H1 (cell line): ENCODE data around the gene C17orf114.
A peak's percentile ranks its signal among the peaks of the same experiment; 100 is the strongest.

Experiments
- CTCF ChIA-PET: fragments of 300-600 bp; sonication (Branson Sonifier 250); formaldehyde crosslinking; loops from one replicate; lab custom pipeline; 2021; ENCODE audit not compliant: partially characterized antibody; lab: Charles Lee
- POLR2A ChIA-PET: fragments of 300-600 bp; sonication (Branson Sonifier 250); formaldehyde crosslinking; loops from one replicate; lab custom pipeline; 2021; ENCODE audit warnings: inconsistent platforms; ENCODE audit not compliant: partially characterized antibody; lab: Charles Lee
- DNase-seq, 2 experiments: peaks; one replicate each; pipeline versions ENCODE4 v3.0.0 to v3.0.0-alpha.2; 2010 to 2022; ENCODE audit warnings: low spot score in 2 of 2, low read depth in 1 of 2, mixed read lengths in 1 of 2
- FAIRE-seq: peaks from 2 replicates; lab custom pipeline; 2011; peaks lifted over from hg19 to GRCh38; lab: Jason Lieb, UNC
- H2AFZ ChIP-seq: 2 replicates; pipeline ENCODE4 v1.8.1; 2012; ENCODE audit warnings: low read length, inconsistent platforms
- H2AK5ac ChIP-seq: 2 replicates; pipeline ENCODE4 v1.6.1; 2013; ENCODE audit warnings: low read depth, low read length
- H2BK120ac ChIP-seq: replicated peaks from 2 replicates; pipeline ENCODE3; 2013; ENCODE audit warnings: low read depth, low read length, inconsistent platforms
- H2BK12ac ChIP-seq: 2 replicates; pipeline ENCODE4 v1.6.1; 2013; ENCODE audit warnings: low read depth, low read length
- H2BK15ac ChIP-seq: 2 replicates; pipeline ENCODE4 v1.6.1; 2013; ENCODE audit warnings: low read length
- H2BK20ac ChIP-seq: 2 replicates; pipeline ENCODE4 v1.6.1; 2013; ENCODE audit warnings: low read length
- H2BK5ac ChIP-seq: 2 replicates; pipeline ENCODE4 v1.6.1; 2013; ENCODE audit warnings: low read depth, low read length
- H3K14ac ChIP-seq: 2 replicates; pipeline ENCODE4 v1.6.1; 2013; ENCODE audit warnings: inconsistent platforms; ENCODE audit not compliant: insufficient read length
- H3K18ac ChIP-seq: 2 replicates; pipeline ENCODE4 v1.6.1; 2013; ENCODE audit warnings: low read length; ENCODE audit errors: extremely low read depth
- H3K23ac ChIP-seq: 2 replicates; pipeline ENCODE4 v1.6.1; 2013; ENCODE audit warnings: inconsistent platforms; ENCODE audit not compliant: insufficient read length
- H3K23me2 ChIP-seq: 2 replicates; pipeline ENCODE4 v1.6.1; 2013; ENCODE audit warnings: low read depth, low read length
- H3K27ac ChIP-seq: 2 replicates; pipeline ENCODE4 v1.6.1; 2011; ENCODE audit warnings: low read depth, low read length, inconsistent platforms
- H3K27me3 ChIP-seq, 4 experiments: replicated peaks in 1 of 4; 1 replicate in 1 of 4; 2 replicates in 3 of 4; pipeline versions ENCODE4 v1.6.1 to v1.8.1; 2011 to 2013; ENCODE audit warnings: low read length in 3 of 4, mild to moderate bottlenecking in 3 of 4, inconsistent platforms in 2 of 4, mixed read lengths in 2 of 4, moderate library complexity in 1 of 4; ENCODE audit not compliant: control insufficient read depth in 3 of 4, insufficient read depth in 3 of 4; ENCODE audit errors: extremely low read depth in 1 of 4
- H3K36me3 ChIP-seq, 4 experiments: 2 replicates each; pipeline versions ENCODE4 v1.6.1 to v1.8.1; 2011 to 2013; ENCODE audit warnings: mild to moderate bottlenecking in 4 of 4, low read length in 3 of 4, moderate library complexity in 2 of 4, control low read depth in 1 of 4, inconsistent platforms in 1 of 4; ENCODE audit not compliant: insufficient read depth in 4 of 4, control insufficient read depth in 2 of 4
- H3K4ac ChIP-seq: replicated peaks from 2 replicates; pipeline ENCODE3; 2013; ENCODE audit warnings: low read length, low read depth, mixed read lengths, inconsistent platforms; ENCODE audit not compliant: insufficient read length
- H3K4me1 ChIP-seq, 4 experiments: replicated peaks in 1 of 4; 1 replicate in 1 of 4; 2 replicates in 3 of 4; pipeline versions ENCODE4 v1.6.1 to v1.8.1; 2011 to 2013; ENCODE audit warnings: low read length in 3 of 4, inconsistent platforms in 2 of 4, mixed read lengths in 1 of 4; ENCODE audit not compliant: insufficient read depth in 4 of 4, control insufficient read depth in 3 of 4
- H3K4me2 ChIP-seq, 2 experiments: 2 replicates each; pipeline versions ENCODE4 v1.6.1 to v1.8.1; 2011 to 2013; ENCODE audit warnings: low read depth in 2 of 2, low read length in 2 of 2, control low read depth in 1 of 2, inconsistent platforms in 1 of 2, mild to moderate bottlenecking in 1 of 2; ENCODE audit not compliant: insufficient read depth in 1 of 2
- H3K4me3 ChIP-seq, 4 experiments: fragments of 200-600, 300-600 bp in 1 of 4; sonication (generic), shearing (Covaris generic), sonication (Bioruptor Twin) in 1 of 4; 2 replicates each; pipeline versions ENCODE4 v1.5.1 to v1.8.1; 2011 to 2016; ENCODE audit warnings: low read length in 4 of 4, low read depth in 3 of 4, control low read depth in 2 of 4, inconsistent platforms in 2 of 4, mild to moderate bottlenecking in 2 of 4, mixed read lengths in 1 of 4, moderate library complexity in 1 of 4; ENCODE audit not compliant: insufficient read depth in 2 of 4; ENCODE audit errors: extremely low read depth in 1 of 4
- H3K56ac ChIP-seq: replicated peaks from 2 replicates; pipeline ENCODE3; 2013; ENCODE audit warnings: low read depth, mild to moderate bottlenecking, mixed read lengths, low read length, inconsistent platforms; ENCODE audit not compliant: insufficient read length
- H3K79me1 ChIP-seq: 2 replicates; pipeline ENCODE4 v1.6.1; 2013; ENCODE audit warnings: low read depth, low read length, control low read depth
- H3K79me2 ChIP-seq, 2 experiments: 2 replicates each; pipeline versions ENCODE4 v1.6.1 to v1.8.1; 2012 to 2013; ENCODE audit warnings: low read length in 2 of 2, mild to moderate bottlenecking in 2 of 2, inconsistent platforms in 1 of 2; ENCODE audit not compliant: insufficient read depth in 2 of 2, control insufficient read depth in 1 of 2
- H3K9ac ChIP-seq, 4 experiments: replicated peaks in 1 of 4; 1 replicate in 1 of 4; 2 replicates in 3 of 4; pipeline versions ENCODE4 v1.6.1 to v1.8.1; 2011 to 2013; ENCODE audit warnings: low read depth in 3 of 4, low read length in 3 of 4, control low read depth in 2 of 4, mild to moderate bottlenecking in 2 of 4, moderate library complexity in 2 of 4, inconsistent platforms in 1 of 4; ENCODE audit errors: extremely low read depth in 1 of 4
- H3K9me3 ChIP-seq, 2 experiments: 2 replicates each; pipeline versions ENCODE4 v1.6.1 to v1.8.1; 2012 to 2013; ENCODE audit warnings: mild to moderate bottlenecking in 2 of 2, moderate library complexity in 2 of 2, control low read depth in 1 of 2, inconsistent platforms in 1 of 2, low read depth in 1 of 2, low read length in 1 of 2, mixed read lengths in 1 of 2; ENCODE audit not compliant: insufficient read depth in 2 of 2
- H4K20me1 ChIP-seq, 2 experiments: replicated peaks in 1 of 2; 2 replicates each; pipeline versions ENCODE3 to v1.8.1; 2011 to 2013; ENCODE audit warnings: inconsistent platforms in 2 of 2, low read length in 2 of 2, mild to moderate bottlenecking in 1 of 2; ENCODE audit not compliant: insufficient read depth in 2 of 2, control insufficient read depth in 1 of 2
- H4K5ac ChIP-seq: 2 replicates; pipeline ENCODE4 v1.6.1; 2013; ENCODE audit warnings: low read length, low read depth, mixed read lengths, inconsistent platforms; ENCODE audit not compliant: insufficient read length
- H4K8ac ChIP-seq: 2 replicates; pipeline ENCODE4 v1.8.0; 2013; ENCODE audit warnings: mild to moderate bottlenecking, moderate library complexity, low read length, inconsistent platforms; ENCODE audit not compliant: insufficient read depth; ENCODE audit errors: extremely low read depth
- H4K91ac ChIP-seq: replicated peaks from 2 replicates; pipeline ENCODE3; 2013; ENCODE audit warnings: low read length, mixed read lengths, inconsistent platforms; ENCODE audit not compliant: insufficient read length
- ASH2L ChIP-seq: fragments of 200-600, 300-600 bp; sonication (generic); IDR thresholded peaks from one replicate; pipeline ENCODE4 v1.7.1; 2017; ENCODE audit warnings: low read length
- BACH1 ChIP-seq: IDR thresholded peaks from 2 replicates; pipeline ENCODE4 v1.6.1; 2012; ENCODE audit warnings: low read length, improper control_type of control experiment
- MAX ChIP-seq: IDR thresholded peaks from 2 replicates; pipeline ENCODE4 v1.6.1; 2012; ENCODE audit warnings: inconsistent platforms
- RFX5 ChIP-seq: IDR thresholded peaks from 2 replicates; pipeline ENCODE4 v1.6.1; 2011; ENCODE audit warnings: low read depth, low read length, improper control_type of control experiment, borderline replicate concordance
- SIRT6 ChIP-seq: IDR thresholded peaks from one replicate; pipeline ENCODE4 v1.7.1; 2012; ENCODE audit warnings: low read length, inconsistent platforms
- SP1 ChIP-seq: IDR thresholded peaks from 2 replicates; pipeline ENCODE4 v1.6.1; 2011; ENCODE audit warnings: low read depth, low read length
- TEAD4 ChIP-seq: IDR thresholded peaks from 2 replicates; pipeline ENCODE4 v1.6.1; 2012; ENCODE audit warnings: low read depth, low read length, inconsistent platforms, mixed read lengths
- WGBS, 2 experiments: shearing (Covaris generic) in 1 of 2; methylation state at CpG; one replicate each; pipeline versions ENCODE4 v1.1.6 to v1.1.7; 2013 to 2015; ENCODE audit warnings: low lambda C conversion rate in 2 of 2, mixed read lengths in 2 of 2, inconsistent platforms in 1 of 2, low coverage in 1 of 2, missing lambda C conversion rate in 1 of 2; ENCODE audit not compliant: insufficient replicate concordance in 2 of 2, insufficient coverage in 1 of 2, insufficient read length in 1 of 2; ENCODE audit errors: extremely low coverage in 1 of 2, missing lambda C conversion rate in 1 of 2; 5-methylcytosine and 5-hydroxymethylcytosine counted together
- TF ChIP-seq, protein P1 (sequence below): IDR thresholded peaks from 2 replicates; pipeline ENCODE4 v1.6.1; 2012; ENCODE audit warnings: low read length, inconsistent platforms

Gene C17orf114

DNA sequence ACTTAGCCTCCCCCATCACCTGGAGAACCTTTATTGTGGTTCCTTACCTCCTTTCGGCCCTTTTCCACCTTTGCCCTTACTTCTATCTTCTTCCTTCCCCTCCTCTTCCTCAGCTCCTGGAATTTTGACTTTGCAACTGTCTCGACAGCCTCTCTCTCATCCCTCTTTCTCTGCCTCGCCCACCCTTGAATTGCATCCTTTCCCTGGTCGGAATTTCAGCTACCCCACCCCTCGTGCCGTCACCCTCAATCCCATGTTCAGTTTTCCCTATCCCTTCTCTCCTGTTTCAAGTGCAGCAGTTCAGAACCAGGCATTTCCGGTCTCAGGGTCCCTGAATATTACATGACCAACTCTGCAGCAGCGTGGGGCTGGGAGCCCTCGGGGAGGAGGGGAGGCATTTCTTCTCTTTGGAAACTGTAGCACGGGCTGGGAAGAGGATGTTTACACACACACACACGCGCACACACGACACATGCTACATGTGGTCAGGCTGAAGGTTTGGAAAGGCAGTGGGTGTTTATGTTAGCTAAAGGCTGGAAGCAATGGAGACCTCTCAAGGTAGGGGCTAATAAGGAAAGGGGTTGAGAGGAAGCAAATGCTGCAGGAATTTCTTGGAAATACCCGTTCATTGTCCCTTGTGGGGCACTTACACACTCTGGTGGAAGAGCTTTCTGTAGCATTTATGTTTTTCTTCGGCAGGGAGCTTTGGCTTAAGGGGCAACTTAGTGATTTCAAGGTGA, 32.0 kb upstream of the C17orf114 start:
- no peak overlapping the region; the same call in 1 of the 2 replicates for H2AFZ ChIP-seq
- H3K9me3 ChIP-seq = no peaks in the 10 kb centered on the region
- DNase-seq (no peak), FAIRE-seq (no peak)
- peak overlapping the region; percentile 78; the same call in 1 of the 2 replicates for H2BK12ac ChIP-seq
- H3K4me2 ChIP-seq = peak overlapping the region; percentile 89 to 99
- H3K27ac ChIP-seq = no peak overlapping the region
- ChIA-PET CTCF (interaction anchor here (0.9 to 1.9 kb wide), 8 partner anchors 8 to 49 kb away, joined by 3 to 5 read pairs (median 3); no protein-coding TSS in a partner anchor), POLR2A (interaction anchor here (0.8 to 2.0 kb wide), 6 partner anchors 16 to 125 kb away, joined by 3 to 4 read pairs (median 4); partner anchors contain the start of gene PLD2)
- peak overlapping the region in 3 of 4 experiments; percentile 45 to 64 (median 56); a peak in 5 of 7 replicates for H3K9ac ChIP-seq
- H3K23ac ChIP-seq = no peak overlapping the region
- H2BK5ac ChIP-seq = peak overlapping the region; percentile 61
- H3K4ac ChIP-seq = peak overlapping the region; percentile 12
- H4K5ac ChIP-seq = peak overlapping the region; percentile 10
- TF ChIP-seq SP1 = no peak
- no peak for TF ChIP-seq SIRT6
- TF ChIP-seq MAX = no peak
- no peak for TF ChIP-seq RFX5
- TF ChIP-seq ASH2L = peak; percentile 0
- no peak for TF ChIP-seq TEAD4
- TF ChIP-seq, protein P1, sequence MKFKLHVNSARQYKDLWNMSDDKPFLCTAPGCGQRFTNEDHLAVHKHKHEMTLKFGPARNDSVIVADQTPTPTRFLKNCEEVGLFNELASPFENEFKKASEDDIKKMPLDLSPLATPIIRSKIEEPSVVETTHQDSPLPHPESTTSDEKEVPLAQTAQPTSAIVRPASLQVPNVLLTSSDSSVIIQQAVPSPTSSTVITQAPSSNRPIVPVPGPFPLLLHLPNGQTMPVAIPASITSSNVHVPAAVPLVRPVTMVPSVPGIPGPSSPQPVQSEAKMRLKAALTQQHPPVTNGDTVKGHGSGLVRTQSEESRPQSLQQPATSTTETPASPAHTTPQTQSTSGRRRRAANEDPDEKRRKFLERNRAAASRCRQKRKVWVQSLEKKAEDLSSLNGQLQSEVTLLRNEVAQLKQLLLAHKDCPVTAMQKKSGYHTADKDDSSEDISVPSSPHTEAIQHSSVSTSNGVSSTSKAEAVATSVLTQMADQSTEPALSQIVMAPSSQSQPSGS = no peak
- no peak for TF ChIP-seq BACH1
- H3K27me3 ChIP-seq = no peaks in the 10 kb centered on the region
- no peak overlapping the region for H2AK5ac ChIP-seq
- no peak overlapping the region for H2BK15ac ChIP-seq
- no peak overlapping the region for H2BK20ac ChIP-seq
- H3K23me2 ChIP-seq = peaks cover 6% of the 10 kb centered on the region
- H3K79me2 ChIP-seq = peaks cover 0 to 50% of the 10 kb centered on the region in 2 experiments; a peak in 3 of 4 replicates
- H3K36me3 ChIP-seq = peaks cover 0 to 7% (median under 1%) of the 10 kb centered on the region in 4 experiments; a peak in 1 of 8 replicates
- H3K18ac ChIP-seq = peak overlapping the region; percentile 68; the same call in 1 of the 2 replicates
- no peak overlapping the region for H2BK120ac ChIP-seq
- no peak overlapping the region for H3K14ac ChIP-seq
- WGBS, 2 experiments = 21% methylated on average over 14 of the region's 15 CpGs; no CpG with 5 or more reads in 1 of the 2 experiments
- peak overlapping the region; percentile 64 to 85 (median 72) for H3K4me3 ChIP-seq
- H3K4me1 ChIP-seq = peaks cover 0 to 7% (median 6%) of the 10 kb centered on the region in 4 experiments; a peak in 5 of 7 replicates
- peaks cover 4% of the 10 kb centered on the region for H3K79me1 ChIP-seq
- peaks cover 0 to 5% of the 10 kb centered on the region in 2 experiments for H4K20me1 ChIP-seq
- no peak overlapping the region; the same call in 1 of the 2 replicates for H4K8ac ChIP-seq
- peak overlapping the region; percentile 75 for H4K91ac ChIP-seq
- peak overlapping the region; percentile 35 for H3K56ac ChIP-seq
